Measurements from ENCODE around the gene CAMK1D.
"Not testable (repeated sequence)": the region's sequence is repeated elsewhere in the genome, so short reads cannot be mapped to it uniquely, and the experiment has no call there.

The CAMK1D gene

DNA sequence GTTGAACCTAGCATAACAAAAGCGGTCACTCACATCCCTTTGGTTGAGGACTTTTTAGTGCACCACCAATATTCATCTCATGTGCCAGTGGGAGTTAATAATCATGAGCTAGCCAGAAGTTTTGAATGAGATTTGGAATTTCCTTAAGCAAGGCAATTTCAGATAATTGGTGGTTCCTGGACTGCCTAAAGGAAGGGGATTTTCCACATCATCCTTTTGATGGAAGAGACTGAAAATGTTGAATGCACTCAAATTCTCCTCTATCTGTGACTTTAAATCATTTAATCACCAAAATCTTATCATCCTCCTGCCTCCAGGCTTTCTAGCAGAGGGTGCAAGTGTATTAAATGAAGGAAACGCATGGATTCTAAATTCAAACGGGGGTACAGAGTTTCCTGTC, 391.5 kb downstream of the CAMK1D start:
- DNase-seq (ENCODE audit: extremely low read depth in 1 of 2, low read depth in 1 of 2): no peak

DNA sequence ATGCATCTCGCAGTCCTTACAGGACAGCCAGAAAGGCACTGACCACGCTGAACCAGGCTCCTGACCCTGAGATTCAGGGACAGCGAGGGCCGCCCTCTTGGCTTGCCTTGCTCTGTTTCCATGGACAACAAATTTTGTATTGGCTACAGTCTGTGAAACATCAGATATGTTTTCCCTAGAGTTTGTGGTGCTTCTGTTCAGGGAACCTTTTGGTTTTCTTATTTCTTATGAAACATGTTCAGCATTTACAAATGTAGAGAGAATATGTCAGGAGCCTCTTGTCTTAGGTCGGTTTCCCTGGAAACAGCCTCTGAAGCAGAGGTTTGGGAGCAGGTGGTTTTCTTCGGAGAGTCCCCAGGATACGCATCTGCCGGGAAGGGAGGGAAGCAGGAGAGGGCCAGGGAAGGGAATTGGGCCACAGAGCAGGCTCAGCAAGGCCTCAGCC, 392.0 kb downstream of the CAMK1D start:
- no peak for DNase-seq (ENCODE audit: extremely low read depth in 1 of 2, low read depth in 1 of 2)

DNA sequence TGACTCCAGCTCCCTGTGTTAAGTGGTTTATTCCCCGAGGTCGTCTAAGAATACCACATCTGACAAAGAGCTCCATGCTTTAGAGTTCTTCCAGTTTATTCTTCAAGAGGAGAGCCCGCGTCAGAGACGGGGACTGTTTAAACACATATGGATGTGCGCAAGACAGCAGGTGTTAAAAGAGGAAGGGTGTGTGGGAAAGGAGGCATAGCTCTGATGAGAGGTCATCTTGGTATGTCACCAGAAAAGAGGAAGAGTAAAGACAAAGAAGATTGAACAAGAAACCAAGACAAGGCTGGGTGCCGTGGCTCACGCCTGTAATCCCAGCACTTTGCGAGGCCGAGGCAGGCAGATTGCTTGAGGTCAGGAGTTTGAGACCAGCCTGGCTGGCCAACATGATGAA, 393.4 kb downstream of the CAMK1D start:
- no peak for DNase-seq (ENCODE audit: extremely low read depth in 1 of 2, low read depth in 1 of 2)

DNA sequence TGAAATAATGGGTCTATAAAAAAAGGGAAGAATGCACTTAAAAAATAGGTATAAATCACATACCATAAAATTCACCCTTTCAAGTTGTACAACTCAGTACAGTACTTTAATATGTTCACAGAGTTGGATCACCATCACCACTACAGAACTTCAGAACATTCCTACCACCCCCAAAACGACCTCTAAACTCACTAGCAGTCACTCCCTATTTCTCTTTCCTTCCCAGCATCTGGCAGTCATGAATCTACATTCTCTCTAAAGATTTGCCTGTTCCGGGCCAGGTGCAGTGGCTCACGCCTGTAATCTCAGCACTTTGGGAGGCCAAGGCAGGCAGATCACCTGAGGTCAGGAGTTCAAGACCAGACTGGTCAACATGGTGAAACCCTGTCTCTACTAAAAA, 394.1 kb downstream of the CAMK1D start:
- DNase-seq (ENCODE audit: extremely low read depth in 1 of 2, low read depth in 1 of 2): not testable (repeated sequence)

DNA sequence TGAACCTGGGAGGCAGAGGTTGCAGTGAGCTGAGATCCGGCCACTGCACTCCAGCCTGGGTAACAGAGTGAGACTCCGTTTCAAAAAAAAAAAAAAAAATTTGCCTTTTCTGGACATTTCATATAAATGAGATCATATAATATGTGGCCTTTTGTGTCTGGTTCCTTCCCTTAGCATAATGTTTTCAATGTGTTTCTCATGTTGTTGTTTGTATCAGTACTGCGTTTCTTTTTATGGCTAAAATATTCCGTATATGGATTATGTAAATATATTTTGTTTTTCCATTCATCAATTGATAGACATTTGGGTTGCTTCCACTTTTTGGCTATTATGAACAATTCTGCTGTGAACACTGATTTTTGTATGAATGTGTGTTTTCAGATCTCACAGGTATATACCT, 394.6 kb downstream of the CAMK1D start:
- DNase-seq (ENCODE audit: extremely low read depth in 1 of 2, low read depth in 1 of 2): no peak

DNA sequence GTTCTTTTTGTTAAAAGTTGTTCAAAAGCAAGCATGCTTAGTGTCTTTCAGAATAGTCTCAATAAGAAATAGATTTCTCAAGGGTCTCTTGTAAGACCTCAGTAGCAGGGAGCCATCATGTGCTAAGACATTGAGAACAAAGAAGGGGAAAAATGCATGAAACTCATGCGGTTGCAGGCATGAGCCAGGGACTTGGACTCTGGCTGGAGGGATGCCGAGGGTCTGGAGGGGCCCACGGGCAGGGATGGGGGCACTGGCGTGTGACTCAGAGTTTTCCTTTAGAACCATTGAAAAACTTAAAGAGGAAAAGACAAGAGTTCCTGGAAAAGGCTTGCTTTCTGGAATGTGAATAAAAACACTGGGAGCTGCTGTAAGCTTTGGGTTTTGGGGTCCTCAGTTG, 398.8 kb downstream of the CAMK1D start:
- DNase-seq (ENCODE audit: extremely low read depth in 1 of 2, low read depth in 1 of 2): no peak

DNA sequence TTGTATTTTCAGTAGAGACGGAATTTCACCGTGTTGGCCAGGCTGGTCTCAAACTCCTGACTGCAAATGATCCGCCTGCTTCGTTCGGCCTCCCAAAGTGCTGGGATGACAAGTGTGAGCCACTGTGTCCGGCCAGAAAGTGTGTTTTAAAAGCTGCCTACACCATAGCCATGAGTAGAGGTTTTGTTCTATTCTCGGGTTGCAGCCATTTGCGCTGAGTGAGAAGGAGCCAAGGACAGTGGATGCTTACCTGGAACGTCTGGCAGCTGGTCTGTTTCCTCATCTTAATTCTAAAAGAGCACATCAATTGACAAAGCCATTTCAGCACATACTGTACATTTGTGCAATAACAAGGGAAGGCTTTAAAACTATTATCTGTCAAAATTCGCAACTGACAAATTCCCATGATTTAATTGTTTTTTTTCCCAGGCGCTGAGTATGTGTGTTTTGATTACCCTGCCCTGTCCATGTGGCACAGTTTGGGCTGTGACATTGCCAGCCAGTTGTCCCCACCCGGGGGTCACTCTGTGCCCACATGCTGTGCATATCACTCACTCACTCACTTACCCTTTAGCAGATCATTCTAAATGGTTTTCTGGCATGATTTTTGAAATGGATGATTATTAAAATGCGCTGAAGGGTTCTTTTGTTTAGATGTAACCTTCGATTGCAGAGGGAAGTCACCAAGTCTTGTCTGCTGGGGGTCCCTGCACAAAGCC, 400.6 kb downstream of the CAMK1D start:
- no peak for DNase-seq (ENCODE audit: extremely low read depth in 1 of 2, low read depth in 1 of 2)

DNA sequence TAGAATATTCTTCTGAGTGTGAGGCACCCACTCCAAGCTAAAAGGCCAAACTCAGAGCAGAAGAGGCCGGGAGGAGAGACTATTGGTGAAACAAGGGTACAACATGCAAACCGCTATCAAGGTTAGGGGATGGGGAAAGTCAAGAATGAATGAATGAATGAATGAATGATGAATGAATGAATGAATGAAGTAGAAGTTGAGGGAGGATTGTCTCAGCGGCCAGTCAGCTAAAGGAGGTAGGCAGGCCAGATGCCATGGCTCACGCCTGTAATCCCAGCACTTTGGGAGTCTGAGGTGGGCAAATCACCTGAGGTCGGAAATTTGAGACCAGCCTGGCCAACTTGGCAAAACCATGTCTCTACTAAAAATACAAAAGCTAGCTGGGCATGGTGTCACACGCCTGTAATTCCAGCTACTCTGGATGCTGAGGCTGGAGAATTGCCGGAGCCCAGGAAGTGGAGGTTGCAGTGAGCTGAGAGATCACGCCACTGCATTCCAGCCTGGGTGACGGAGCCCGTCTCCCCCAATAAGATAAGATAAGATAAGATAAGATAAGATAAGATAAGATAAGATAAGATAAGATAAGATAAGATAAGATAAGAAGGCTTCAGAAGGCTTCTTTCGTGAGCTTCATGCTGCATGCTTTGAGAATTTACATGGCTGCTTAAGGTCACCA, 401.3 kb downstream of the CAMK1D start:
- DNase-seq (ENCODE audit: extremely low read depth in 1 of 2, low read depth in 1 of 2): no peak

DNA sequence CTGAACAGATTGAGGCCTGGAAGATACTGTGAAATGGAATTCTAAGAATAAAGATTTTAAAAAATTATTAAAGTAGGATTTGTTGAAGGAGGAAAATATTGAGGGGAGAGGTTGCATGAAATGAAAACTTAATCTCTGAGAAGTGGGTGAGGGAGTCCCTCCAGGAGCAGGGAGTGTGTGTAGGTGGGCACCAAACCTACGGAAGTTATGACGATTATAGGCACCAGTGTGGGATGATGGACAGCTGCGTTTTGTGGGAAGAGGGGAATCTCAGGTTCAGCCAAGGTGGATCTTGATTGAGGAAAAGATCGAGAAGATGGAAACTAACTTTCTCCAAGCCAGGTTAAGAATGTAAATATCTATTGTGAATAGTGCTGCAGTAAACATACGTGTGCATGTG, 405.7 kb downstream of the CAMK1D start:
- no peak for DNase-seq (ENCODE audit: extremely low read depth in 1 of 2, low read depth in 1 of 2)

DNA sequence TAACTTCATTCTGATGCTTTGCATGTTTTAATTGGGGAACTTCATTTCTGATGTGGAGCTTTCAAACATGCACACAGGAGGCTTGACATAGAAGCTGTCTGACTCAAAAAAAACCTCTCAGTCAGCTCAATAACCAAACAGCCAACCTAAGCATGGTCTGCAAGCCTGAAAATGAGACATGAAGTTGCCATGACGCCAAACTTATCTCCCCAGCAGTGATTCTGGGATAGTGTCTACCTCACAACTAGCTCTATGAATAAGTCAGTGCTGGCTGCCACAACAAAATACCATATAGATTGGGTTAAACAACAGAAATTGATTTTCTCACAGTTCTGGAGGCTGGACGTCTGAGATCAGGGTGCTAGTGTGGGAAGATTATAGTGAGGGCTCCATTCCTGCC, 408.0 kb downstream of the CAMK1D start:
- no peak for DNase-seq (ENCODE audit: extremely low read depth in 1 of 2, low read depth in 1 of 2)

DNA sequence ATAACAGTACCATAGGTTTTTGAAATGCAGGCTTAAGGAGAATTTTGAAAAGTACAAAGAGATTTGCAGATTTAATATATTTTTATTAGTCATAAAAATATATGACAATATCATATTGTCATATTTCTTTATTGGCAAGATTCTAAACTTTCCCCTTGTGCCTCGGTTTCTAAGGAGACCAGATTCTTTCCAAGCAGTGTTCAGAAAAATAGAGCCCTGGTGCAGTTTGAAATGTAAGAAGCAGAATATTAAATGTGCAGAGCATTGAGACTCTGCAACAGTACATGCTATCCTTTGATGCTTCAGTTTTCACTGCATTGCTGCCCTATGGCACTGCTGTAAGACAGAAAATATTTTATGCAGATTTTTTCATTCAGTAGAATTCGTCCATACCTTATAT, 408.9 kb downstream of the CAMK1D start:
- DNase-seq (ENCODE audit: extremely low read depth in 1 of 2, low read depth in 1 of 2): no peak

DNA sequence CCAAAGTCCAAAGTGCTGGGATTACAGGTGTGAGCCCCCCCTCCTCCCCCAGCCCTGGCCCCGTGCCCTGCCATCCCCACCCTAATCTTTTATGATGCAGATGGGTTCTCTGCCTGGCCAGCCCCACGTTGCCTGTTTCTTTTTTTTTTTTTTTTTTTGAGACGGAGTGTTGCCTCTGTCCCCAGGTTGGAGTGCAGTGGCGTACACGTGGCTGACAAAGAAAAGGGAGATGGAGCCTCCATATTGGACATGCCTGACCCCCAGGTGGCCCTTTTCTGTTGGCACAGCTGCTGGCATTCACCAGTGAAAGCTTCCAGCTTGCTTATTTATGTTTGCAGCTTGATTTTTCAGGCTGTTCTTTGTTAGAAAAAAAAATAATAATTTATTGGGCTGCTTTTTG, 416.9 kb downstream of the CAMK1D start:
- DNase-seq (ENCODE audit: extremely low read depth in 1 of 2, low read depth in 1 of 2): no peak

DNA sequence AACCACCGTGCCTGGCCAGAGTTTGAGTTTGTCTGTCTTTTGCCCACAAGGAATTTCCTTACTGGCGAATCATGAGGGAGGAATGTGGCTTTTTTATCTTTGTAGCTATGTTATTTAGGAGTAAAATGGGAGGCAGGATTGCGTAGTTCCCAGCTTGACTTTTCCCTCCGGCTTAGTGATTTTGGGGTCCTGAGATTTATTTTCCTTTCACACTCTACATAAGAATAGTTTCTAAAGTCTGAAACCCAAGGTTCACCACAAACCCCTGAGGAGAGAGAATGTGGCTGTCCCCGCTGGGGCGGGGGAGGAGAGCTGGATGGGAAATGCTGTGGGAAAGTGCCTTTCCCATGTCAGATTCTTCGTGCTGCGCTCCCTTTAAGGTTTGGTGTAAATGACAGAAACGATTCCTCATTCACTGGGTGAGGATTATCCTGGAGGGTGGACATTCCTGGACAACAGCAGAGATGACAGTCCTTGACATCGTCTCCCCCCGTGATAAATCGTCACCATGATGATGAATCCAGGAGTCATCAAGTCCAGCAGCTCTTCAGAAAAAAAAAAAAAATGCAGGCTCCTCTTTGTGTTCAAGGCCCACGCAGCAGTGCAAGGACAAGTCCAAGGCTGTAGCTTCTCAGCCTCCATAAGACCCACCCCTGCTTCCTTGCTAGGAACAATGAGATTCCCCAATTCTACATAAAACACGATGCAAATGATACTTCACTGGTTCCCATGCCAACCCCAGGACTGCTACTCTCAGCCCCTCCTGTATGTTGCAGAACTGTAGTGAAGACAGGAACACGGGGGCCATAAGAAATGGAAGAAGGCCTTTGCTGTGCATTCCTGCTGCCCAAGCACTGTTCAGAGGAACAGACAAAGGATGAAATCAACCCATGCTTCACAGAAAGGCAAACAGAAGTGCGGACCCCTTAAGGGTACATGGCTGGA, 419.1 kb downstream of the CAMK1D start:
- DNase-seq (ENCODE audit: extremely low read depth in 1 of 2, low read depth in 1 of 2): no peak

DNA sequence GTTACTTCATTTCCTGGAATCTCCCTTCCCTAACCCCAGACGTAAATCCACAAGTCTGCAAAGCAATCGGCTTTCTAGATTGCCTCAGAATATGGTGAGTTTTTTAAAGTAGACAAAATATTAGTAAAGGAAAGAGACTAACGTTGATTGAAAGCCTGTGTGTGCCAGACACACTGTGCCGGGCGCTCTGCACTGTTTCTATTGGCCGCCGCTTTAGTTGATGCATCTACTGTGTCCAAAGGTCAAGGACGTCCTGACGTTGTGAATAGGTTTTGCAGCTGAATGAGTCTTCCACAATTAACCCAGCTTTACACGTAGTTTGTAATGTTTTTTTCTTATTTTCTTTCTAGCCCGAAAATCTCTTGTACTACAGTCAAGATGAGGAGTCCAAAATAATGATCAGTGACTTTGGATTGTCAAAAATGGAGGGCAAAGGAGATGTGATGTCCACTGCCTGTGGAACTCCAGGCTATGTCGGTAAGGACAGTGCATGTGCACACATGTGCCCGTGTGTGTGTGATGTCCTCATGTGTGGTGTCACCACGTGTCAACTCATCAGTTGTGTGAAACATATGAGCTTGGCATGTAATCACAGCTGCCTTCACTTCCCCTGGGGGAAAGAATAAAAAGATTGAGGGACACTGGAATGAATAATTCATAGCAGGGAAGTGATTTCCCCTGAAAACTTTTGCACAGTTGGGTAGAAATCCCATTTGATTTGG, 420.1 kb downstream of the CAMK1D start:
- DNase-seq (ENCODE audit: extremely low read depth in 1 of 2, low read depth in 1 of 2): no peak

DNA sequence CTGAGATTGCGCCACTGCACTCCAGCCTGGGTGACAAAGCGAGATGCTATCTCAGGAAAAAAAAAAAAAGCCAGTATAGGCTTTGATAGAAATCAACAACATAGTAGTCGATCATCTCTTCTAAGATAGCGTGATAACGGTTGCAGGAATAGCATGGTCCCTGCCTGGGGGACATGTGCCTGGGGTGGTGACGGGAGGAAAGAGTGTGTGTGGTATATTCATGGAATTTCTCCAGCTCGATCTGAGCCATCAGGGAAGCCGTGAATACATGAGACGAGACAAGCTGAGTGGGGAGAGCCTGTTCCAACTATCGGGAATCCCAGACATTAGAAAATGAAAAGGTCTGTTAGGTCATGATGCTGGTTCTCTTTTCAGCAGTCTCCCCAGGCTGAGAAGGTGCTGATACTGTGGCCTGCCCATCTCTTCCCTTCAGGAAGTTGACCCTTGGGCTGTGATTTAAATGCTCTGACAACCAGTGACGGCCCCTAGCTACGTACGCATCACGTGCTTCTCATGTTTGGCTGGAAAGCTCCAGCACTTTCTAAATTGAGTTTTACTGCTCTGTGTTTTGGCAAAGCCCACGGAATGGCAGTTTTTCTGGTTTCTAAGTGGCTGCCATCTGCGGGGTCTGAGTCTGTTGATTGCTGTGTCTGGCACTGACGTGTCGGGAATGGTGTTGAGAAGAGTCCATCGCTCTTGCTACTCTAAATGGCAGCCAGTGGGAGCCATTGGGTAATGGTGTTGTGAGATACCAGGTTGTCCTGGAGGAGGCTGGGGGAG, 422.8 kb downstream of the CAMK1D start:
- DNase-seq (ENCODE audit: extremely low read depth in 1 of 2, low read depth in 1 of 2): no peak

DNA sequence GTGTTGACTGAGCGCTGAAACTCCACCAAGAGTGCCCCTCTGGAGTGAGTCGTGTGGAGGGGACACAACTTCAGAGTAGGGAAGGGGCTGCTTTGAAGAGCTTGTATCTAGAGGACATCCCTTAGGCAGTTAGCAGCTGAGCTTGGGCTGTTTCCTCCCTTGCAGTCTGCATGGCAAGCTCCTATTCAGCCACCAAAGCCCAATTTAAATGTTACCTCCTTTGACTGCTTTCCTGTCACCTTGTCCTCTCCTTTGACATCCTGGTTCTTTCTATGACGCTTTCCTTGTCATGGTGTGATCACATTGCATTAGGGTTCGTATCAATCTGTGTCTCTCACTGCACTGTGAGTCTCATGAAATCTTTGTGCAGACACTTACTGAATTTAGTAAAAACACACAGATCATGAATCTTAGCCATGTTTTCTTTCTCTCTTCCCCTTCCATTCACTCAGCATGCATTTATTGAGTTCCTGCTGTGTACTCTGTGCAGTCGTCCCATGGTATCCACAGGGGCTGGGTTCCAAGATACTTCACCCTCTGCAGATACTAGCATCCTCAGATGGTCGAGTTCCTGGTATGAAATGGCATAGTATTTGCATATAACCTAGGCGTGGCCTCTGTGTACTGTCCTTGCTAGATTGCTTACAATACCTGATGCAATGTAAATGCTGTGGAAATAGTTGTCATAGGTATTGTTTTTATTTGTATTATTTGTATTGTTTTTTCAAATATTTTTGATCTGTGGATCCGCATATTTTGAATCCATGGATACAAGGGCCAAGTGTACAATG, 423.6 kb downstream of the CAMK1D start:
- no peak for DNase-seq (ENCODE audit: extremely low read depth in 1 of 2, low read depth in 1 of 2)

DNA sequence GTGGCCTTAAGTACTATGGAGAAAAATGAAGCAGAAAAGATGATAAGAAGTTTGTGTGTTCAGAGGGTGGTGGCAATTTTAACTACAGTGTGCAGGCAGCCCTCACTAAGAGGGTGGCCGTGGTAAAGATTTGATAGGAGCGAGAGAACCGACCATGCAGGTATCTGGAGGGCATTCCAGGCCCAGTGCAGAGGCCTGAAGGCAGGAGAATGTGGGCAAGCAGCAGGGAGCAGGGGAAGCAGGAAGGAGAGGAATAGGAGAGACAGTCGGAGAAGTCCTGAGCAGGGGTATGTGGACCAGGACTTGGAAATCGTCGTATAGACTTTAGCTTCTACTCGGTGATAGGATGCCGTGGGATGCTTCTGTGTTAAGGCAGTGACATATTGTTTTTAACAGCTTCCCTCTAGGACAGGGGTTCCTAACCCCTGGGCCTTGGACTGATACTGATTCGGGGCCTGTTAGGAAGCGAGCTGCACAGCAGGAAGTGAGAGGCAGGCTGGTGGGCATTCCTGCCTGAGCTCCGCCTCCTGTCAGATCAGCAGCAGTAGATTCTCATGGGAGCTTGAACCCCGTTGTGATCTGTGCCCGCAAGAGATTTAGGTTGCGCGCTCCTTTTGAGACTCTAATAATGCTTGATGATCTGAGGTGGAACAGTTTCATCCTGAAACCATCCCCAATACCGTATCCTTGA, 425.0 kb downstream of the CAMK1D start:
- no peak for DNase-seq (ENCODE audit: extremely low read depth in 1 of 2, low read depth in 1 of 2)

DNA sequence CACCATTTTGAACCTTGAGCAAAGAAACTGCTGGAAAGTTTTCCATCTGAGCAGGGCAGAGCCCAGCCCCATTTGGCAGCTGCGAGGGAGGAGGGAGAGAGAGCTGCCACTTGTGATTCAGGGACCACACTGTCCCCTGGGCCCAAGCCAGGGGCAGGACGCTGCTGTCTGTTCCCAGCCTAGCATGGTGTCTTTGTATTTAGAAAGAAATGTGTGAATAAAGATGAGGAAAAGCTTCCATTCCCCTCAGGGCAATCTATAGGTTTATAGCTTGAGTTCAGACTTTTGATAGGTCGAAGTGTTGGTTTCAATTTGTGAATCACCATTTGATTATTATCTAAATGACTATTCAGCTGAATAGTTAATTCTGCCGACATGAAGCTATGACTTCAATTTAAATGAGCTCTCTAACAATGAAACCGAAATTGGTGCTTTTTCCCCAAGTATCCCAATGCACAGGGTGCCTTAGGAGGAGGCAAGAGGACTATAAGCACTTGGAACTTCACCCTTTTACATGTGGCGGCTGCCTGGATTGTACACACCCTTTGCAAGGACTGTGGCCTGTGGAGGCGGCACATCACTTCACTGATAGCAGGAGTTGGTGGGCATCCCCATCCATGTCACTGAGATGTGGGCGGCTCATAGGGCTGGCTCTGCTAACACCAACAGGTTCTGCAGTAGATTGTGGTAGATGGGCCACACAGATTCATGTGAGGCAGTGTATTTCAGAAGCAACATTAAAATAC, 428.7 kb downstream of the CAMK1D start:
- peak in 1 of 2 donors; percentile 36 for DNase-seq (ENCODE audit: extremely low read depth in 1 of 2, low read depth in 1 of 2)
